ENCODE measurements around the gene ALKBH1. TPM values are rescaled to one million over a fixed set of nuclear protein-coding genes. Genes with fewer than 3 reads are reported as not detected.
A peak's percentile ranks its signal among the peaks of the same experiment; 100 is the strongest.
"Not testable (repeated sequence)": the region's sequence is repeated elsewhere in the genome, so short reads cannot be mapped to it uniquely, and the experiment has no call there.

ALKBH1 gene, protein sequence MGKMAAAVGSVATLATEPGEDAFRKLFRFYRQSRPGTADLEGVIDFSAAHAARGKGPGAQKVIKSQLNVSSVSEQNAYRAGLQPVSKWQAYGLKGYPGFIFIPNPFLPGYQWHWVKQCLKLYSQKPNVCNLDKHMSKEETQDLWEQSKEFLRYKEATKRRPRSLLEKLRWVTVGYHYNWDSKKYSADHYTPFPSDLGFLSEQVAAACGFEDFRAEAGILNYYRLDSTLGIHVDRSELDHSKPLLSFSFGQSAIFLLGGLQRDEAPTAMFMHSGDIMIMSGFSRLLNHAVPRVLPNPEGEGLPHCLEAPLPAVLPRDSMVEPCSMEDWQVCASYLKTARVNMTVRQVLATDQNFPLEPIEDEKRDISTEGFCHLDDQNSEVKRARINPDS
- 10 to 100 TPM in 3 of 4 donors, 1 to 10 TPM in 1; 9.7 to 12.7 (median 11.3) TPM for total RNA-seq

DNA sequence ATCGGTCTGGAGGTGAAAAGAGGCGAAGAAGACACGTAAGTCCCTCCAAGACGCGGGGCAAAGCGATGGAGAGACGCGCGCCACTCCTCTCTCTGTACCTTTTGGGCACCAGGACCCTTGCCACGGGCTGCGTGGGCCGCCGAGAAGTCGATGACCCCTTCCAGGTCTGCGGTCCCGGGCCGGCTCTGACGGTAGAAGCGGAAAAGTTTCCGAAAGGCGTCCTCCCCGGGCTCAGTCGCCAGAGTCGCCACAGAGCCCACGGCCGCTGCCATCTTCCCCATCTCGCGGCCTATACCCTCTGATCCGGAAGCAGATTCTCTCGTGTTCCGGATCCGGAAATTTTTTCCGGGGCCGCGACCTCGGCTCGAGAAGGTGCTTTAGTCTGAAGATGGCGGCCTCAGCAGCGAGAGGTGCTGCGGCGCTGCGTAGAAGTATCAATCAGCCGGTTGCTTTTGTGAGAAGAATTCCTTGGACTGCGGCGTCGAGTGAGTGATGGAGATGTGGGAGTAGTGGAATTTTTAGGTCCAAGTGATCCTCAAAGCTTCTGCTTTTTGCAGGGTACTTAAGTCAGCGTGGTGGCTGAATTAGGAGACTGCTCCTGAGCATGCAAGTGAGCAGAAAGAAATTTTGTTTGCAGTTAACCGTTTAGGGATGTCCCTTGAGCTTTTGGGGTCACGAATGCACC lies at the start of gene ALKBH1, which contains the start of gene SLIRP:
Gene ALKBH1, minus strand, starts transcription at position 300 of the 685 bp plus-strand sequence. Its CDS starts 19 bp downstream, at position 281.
Gene SLIRP, plus strand, starts transcription at position 380 of the 685 bp plus-strand sequence. Its CDS starts 9 bp downstream, at position 389.
- peak; percentile 95 for ATAC-seq
- H3K9me3 ChIP-seq, result no peaks in the 10 kb centered on the region
- WGBS, 2 donors (ENCODE audit: low coverage in 1 of 2), result 0% methylated on average over 3 of the region's 49 CpGs

DNA sequence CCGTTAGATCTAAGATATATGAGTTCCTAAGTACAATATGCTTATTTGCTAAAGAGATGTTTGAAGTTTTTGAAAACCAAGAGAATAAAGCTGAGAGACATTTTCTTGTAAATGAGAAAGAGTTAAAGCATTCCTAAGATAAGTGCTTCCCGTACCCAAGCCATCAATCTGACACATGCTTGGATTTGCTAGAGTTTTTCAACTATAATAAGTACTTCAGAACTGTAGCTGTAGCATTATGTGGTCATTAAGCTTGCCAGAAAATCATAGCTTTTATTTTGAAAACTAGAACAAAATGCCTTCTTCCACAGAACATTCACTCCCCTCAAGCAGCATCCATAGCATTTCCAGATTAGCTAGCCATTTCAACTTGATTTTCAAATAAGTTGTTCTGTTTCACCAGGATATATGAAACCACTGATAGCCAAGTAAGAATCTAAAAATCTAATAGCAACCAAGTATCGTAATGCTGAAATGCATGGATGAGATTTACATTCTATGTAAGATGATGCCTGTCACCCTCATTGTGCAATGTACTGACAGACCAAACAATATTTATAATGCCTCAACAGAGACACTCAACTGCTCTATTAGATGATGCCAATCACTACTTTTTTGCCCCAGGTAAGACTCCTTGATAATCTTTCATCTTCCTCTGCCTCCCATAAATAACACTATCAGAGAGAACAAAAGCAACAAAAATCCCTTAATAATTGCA lies 45.1 kb upstream of the ALKBH1 start:
- Histone ChIP-seq H3K27ac (no peak overlapping the region), H3K27me3 (no peaks in the 10 kb centered on the region), H3K36me3 (peaks cover 0 to 77% of the 10 kb centered on the region in 2 donors), H3K4me1 (peaks cover 0 to 47% (median 0%) of the 10 kb centered on the region in 3 donors), H3K4me3 (no peak overlapping the region), H3K9me3 (no peaks in the 10 kb centered on the region)
- 57 to 67% methylated on average over 3 of the region's 3 CpGs for WGBS, 2 donors (ENCODE audit: low coverage in 1 of 2)
- no peak for ATAC-seq
- TF ChIP-seq POLR2AphosphoS5 (IDR thresholded peaks at IDR 0.05) (no peak), EP300 (IDR thresholded peaks at IDR 0.05) (no peak), POLR2A (IDR thresholded peaks at IDR 0.05) (no peak)
- TF ChIP-seq, protein P1, sequence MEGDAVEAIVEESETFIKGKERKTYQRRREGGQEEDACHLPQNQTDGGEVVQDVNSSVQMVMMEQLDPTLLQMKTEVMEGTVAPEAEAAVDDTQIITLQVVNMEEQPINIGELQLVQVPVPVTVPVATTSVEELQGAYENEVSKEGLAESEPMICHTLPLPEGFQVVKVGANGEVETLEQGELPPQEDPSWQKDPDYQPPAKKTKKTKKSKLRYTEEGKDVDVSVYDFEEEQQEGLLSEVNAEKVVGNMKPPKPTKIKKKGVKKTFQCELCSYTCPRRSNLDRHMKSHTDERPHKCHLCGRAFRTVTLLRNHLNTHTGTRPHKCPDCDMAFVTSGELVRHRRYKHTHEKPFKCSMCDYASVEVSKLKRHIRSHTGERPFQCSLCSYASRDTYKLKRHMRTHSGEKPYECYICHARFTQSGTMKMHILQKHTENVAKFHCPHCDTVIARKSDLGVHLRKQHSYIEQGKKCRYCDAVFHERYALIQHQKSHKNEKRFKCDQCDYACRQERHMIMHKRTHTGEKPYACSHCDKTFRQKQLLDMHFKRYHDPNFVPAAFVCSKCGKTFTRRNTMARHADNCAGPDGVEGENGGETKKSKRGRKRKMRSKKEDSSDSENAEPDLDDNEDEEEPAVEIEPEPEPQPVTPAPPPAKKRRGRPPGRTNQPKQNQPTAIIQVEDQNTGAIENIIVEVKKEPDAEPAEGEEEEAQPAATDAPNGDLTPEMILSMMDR (IDR thresholded peaks at IDR 0.05), result no peak

More for the DNA sequence above, at the start of gene ALKBH1, which contains the start of gene SLIRP:
- Histone ChIP-seq H3K27me3 (no peaks in the 10 kb centered on the region), H3K4me1 (peaks cover 12 to 56% (median 19%) of the 10 kb centered on the region in 3 donors), H3K36me3 (peaks cover 0 to 58% of the 10 kb centered on the region in 2 donors), H3K27ac (peak within 1 kb of the TSS; percentile 26 to 83 (median 76)), H3K4me3 (peak within 1 kb of the TSS; percentile 86 to 94)
- TF ChIP-seq POLR2A (IDR thresholded peaks at IDR 0.05) (peak; percentile 44 to 75), POLR2AphosphoS5 (IDR thresholded peaks at IDR 0.05) (peak; percentile 81), EP300 (IDR thresholded peaks at IDR 0.05) (no peak)
- TF ChIP-seq, protein P1 (IDR thresholded peaks at IDR 0.05), result no peak

DNA sequence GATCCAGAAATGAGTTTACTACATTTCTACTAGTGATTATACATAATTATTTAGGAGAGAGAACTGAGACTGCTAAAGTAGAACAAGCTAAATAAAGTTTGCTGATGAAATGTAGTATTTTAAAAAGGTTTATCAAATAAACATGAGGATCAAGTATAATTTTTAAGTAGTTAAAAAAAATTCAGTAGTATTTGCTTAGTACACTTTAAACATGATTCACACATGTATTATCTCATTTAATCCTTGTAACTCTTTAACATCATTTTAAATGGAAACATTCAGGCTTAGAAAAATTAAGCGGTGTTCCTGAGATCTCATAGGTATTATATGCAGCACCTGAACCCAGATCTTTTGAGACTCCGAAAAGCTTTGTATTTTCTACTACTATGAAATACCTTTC lies 44.4 kb upstream of the ALKBH1 start:
- no peak for ATAC-seq
- H3K4me1 ChIP-seq, result peaks cover 0 to 40% (median 0%) of the 10 kb centered on the region in 3 donors
- no peaks in the 10 kb centered on the region for H3K27me3 ChIP-seq
- H3K4me3 ChIP-seq, result no peak overlapping the region
- WGBS, 2 donors (ENCODE audit: low coverage in 1 of 2), result 93 to 94% methylated on average over 2 of the region's 2 CpGs
- TF ChIP-seq POLR2A (IDR thresholded peaks at IDR 0.05), result no peak
- TF ChIP-seq, protein P1 (IDR thresholded peaks at IDR 0.05), result no peak
- TF ChIP-seq EP300 (IDR thresholded peaks at IDR 0.05), result no peak
- no peak for TF ChIP-seq POLR2AphosphoS5 (IDR thresholded peaks at IDR 0.05)
- H3K9me3 ChIP-seq, result no peaks in the 10 kb centered on the region
- peaks cover 0 to 84% of the 10 kb centered on the region in 2 donors for H3K36me3 ChIP-seq
- no peak overlapping the region for H3K27ac ChIP-seq

DNA sequence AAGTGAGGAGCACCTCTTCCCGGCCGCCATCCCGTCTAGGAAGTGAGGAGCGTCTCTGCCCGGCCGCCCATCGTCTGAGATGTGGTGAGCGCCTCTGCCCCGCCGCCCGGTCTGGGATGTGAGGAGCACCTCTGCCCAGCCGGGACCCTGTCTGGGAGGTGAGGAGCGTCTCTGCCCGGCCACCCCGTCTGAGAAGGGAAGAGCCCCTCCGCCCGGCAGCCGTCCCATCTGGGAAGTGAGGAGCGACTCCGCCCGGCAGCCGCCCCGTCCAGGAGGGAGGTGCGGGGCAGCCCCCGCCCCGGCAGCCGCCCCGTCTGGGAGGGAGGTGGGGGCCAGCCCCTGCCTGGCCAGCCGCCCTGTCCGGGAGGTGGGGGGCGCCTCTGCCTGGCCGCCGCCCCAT lies 39.6 kb upstream of the ALKBH1 start:
- not testable (repeated sequence) for H3K27ac ChIP-seq, H3K9me3 ChIP-seq, H3K4me3 ChIP-seq, H3K27me3 ChIP-seq, ATAC-seq, H3K4me1 ChIP-seq
- H3K36me3 ChIP-seq, result peaks cover 0 to 89% of the 10 kb centered on the region in 2 donors
- no CpG with 5 or more reads among the region's 33 CpGs for WGBS, 2 donors (ENCODE audit: low coverage in 1 of 2)
